GM12878 (cell line): Measurements from ENCODE around the gene MRGPRE.

Source experiments
- JUND ChIP-seq: IDR thresholded peaks from 2 replicates; pipeline ENCODE4 v1.6.1; 2012; ENCODE audit warnings: low read depth, mild to moderate bottlenecking, low read length, improper control_type of control experiment, moderate library complexity
- PAX8 ChIP-seq: fragments of 450-650 bp; IDR thresholded peaks from 2 replicates; pipeline ENCODE4 v1.6.1; 2017; ENCODE audit warnings: mild to moderate bottlenecking, moderate library complexity
- POLR2A ChIP-seq: IDR thresholded peaks from 2 replicates; pipeline ENCODE4 v1.6.1; 2011; ENCODE audit warnings: low read depth, mild to moderate bottlenecking, low read length
- SIX5 ChIP-seq: IDR thresholded peaks from 2 replicates; pipeline ENCODE4 v1.6.1; 2011; ENCODE audit warnings: mild to moderate bottlenecking, low read depth, low read length, moderate library complexity; ENCODE audit not compliant: severe bottlenecking
- SP1 ChIP-seq: IDR thresholded peaks from one replicate; pipeline ENCODE4 v1.6.1; 2011; ENCODE audit warnings: low read depth, low read length

GRCh38 chr11:3201677-3202181 is 30.5 kb downstream of the MRGPRE start:
- TF ChIP-seq POLR2A, result no peak
- TF ChIP-seq SP1, result no peak
- no peak for TF ChIP-seq JUND
- no peak for TF ChIP-seq SIX5
- no peak for TF ChIP-seq PAX8
